ENCODE results near the gene CRYBB1. TPM values are rescaled to one million over a fixed set of nuclear protein-coding genes. Genes with fewer than 3 reads are reported as not detected.

Gene CRYBB1
- total RNA-seq, 4 donors from 2014 or later, result not detected

- DNase-seq, result no peak
- Histone ChIP-seq H3K4me3 (no peak overlapping the region), H3K4me1 (no peaks in the 10 kb centered on the region), H3K27ac (no peak overlapping the region), H3K9me3 (no peaks in the 10 kb centered on the region), H3K36me3 (no peaks in the 10 kb centered on the region), H3K27me3 (no peaks in the 10 kb centered on the region)
- TF ChIP-seq, protein P1, sequence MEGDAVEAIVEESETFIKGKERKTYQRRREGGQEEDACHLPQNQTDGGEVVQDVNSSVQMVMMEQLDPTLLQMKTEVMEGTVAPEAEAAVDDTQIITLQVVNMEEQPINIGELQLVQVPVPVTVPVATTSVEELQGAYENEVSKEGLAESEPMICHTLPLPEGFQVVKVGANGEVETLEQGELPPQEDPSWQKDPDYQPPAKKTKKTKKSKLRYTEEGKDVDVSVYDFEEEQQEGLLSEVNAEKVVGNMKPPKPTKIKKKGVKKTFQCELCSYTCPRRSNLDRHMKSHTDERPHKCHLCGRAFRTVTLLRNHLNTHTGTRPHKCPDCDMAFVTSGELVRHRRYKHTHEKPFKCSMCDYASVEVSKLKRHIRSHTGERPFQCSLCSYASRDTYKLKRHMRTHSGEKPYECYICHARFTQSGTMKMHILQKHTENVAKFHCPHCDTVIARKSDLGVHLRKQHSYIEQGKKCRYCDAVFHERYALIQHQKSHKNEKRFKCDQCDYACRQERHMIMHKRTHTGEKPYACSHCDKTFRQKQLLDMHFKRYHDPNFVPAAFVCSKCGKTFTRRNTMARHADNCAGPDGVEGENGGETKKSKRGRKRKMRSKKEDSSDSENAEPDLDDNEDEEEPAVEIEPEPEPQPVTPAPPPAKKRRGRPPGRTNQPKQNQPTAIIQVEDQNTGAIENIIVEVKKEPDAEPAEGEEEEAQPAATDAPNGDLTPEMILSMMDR (IDR thresholded peaks at IDR 0.05), result no peak
- no peak for TF ChIP-seq POLR2A (IDR thresholded peaks at IDR 0.05)
Observed at GRCh38 chr22:26554956-26555355, 62.9 kb downstream of the CRYBB1 start.

DNA sequence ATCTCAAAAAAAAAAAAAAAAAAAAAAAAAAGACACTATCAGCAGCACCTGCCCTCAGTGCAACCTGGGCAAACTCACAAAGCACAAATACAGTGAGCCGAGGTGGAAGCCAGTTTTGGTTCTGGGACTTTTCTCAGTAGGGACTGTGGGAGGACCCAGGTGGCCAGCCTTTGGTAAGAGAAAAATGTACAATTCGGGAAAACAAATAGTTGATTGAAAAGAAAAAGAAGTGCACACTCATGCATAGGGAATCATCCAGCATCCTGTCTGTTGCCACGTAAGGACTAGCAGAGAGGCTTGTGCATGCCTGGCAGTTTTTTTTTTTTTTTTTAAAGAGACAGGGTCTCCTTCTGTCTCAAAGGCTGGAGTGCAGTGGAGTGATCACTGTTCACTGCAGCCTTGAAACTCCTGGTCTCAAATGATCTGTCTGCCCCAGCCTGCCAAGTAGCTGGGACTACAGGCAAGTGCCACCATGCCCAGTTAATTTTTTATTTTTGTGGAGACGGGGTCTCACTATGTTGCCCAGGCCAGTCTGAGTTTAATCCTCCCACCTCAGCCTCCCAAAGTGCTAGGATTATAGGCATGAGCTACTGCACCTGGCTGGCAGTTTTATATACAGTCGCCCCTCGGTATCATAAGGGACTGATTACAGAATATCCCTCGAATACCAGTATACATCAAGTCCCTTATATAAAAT, 64.6 kb downstream of the CRYBB1 start:
- no peak for DNase-seq
- TF ChIP-seq, protein P1 (IDR thresholded peaks at IDR 0.05), result no peak
- no peaks in the 10 kb centered on the region for H3K9me3 ChIP-seq
- H3K27me3 ChIP-seq, result no peaks in the 10 kb centered on the region
- H3K27ac ChIP-seq, result no peak overlapping the region
- H3K4me1 ChIP-seq, result no peaks in the 10 kb centered on the region
- H3K36me3 ChIP-seq, result no peaks in the 10 kb centered on the region
- H3K4me3 ChIP-seq, result no peak overlapping the region

- H3K36me3 ChIP-seq, result no peaks in the 10 kb centered on the region
- DNase-seq, result no peak
- TF ChIP-seq, protein P1 (IDR thresholded peaks at IDR 0.05), result no peak
- TF ChIP-seq POLR2A (IDR thresholded peaks at IDR 0.05), result no peak
- no peaks in the 10 kb centered on the region for H3K4me1 ChIP-seq
- no peaks in the 10 kb centered on the region for H3K27me3 ChIP-seq
- no peaks in the 10 kb centered on the region for H3K9me3 ChIP-seq
- no peak overlapping the region for H3K27ac ChIP-seq
- no peak overlapping the region for H3K4me3 ChIP-seq
Observed at GRCh38 chr22:26552466-26552865, 65.4 kb downstream of the CRYBB1 start.

DNA sequence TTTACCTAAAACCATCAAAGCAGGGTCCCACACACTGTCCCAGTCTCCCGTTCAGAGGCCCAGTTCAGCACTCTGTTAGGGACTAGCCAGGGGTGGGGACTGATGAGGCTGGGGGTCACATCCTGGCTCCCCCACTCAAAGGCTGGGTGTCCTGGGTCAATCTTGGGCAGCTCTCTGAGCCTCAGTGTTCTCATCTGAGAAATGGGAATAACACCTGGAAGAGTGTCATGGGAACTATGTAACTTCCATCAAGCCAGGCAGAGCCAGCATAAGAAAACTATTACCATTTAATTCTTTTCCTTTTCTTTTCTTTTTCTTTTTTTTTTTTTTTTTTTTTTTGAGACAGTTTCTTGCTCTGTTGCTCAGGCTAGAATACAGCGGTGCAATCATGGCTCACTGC, 66.3 kb downstream of the CRYBB1 start:
- Histone ChIP-seq H3K36me3 (no peaks in the 10 kb centered on the region), H3K27ac (no peak overlapping the region), H3K9me3 (no peaks in the 10 kb centered on the region), H3K4me1 (no peaks in the 10 kb centered on the region), H3K4me3 (no peak overlapping the region), H3K27me3 (no peaks in the 10 kb centered on the region)
- TF ChIP-seq, protein P1 (IDR thresholded peaks at IDR 0.05), result no peak
- no peak for TF ChIP-seq POLR2A (IDR thresholded peaks at IDR 0.05)
- DNase-seq, result no peak

DNA sequence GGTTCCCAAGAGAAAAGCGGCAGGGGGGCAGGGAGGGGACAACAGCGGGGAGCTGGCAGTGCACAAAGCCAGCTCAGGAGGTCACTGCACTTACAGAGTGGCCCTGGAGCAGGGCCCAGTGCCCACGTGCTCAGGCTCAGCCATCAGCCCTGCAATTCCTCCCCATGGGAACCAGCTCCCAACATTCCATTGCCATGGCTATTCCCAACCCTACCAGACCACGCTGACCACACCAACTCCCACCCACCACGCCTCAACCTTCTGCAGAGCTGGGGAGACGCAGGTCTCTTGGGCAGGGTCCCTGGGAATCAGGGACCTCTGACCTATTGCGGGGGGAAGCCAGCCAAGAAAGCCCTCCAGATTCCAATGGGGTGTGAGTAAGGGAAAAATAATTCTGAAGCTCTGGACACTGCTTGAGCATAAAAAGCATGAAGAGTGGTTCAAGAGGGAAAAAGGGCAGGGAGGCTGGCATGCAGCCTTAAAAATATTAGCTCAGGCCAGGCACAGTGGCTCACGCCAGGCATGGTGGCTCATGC, 67.3 kb downstream of the CRYBB1 start:
- H3K36me3 ChIP-seq, result no peaks in the 10 kb centered on the region
- H3K27me3 ChIP-seq, result no peaks in the 10 kb centered on the region
- TF ChIP-seq POLR2A (IDR thresholded peaks at IDR 0.05), result no peak
- TF ChIP-seq, protein P1 (IDR thresholded peaks at IDR 0.05), result no peak
- H3K4me3 ChIP-seq, result no peak overlapping the region
- no peaks in the 10 kb centered on the region for H3K4me1 ChIP-seq
- no peak overlapping the region for H3K27ac ChIP-seq
- no peaks in the 10 kb centered on the region for H3K9me3 ChIP-seq
- no peak for DNase-seq
